CD4-positive, alpha-beta T cell treated with Interleukin-6 at 100 ng/mL for 8 hours (primary cell): ENCODE results near the gene ASTN2.

Source experiments
- DNase-seq: peaks from one replicate; pipeline ENCODE4 v3.0.0-alpha.2; 2020; ENCODE audit warnings: mixed read lengths, low spot score

ASTN2 gene

GRCh38 chr9:117415358-117415914, 579 bp upstream of the ASTN2 start:
- DNase-seq: no peak

GRCh38 chr9:117414220-117414905, 494 bp downstream of the ASTN2 start:
- DNase-seq: no peak

DNA sequence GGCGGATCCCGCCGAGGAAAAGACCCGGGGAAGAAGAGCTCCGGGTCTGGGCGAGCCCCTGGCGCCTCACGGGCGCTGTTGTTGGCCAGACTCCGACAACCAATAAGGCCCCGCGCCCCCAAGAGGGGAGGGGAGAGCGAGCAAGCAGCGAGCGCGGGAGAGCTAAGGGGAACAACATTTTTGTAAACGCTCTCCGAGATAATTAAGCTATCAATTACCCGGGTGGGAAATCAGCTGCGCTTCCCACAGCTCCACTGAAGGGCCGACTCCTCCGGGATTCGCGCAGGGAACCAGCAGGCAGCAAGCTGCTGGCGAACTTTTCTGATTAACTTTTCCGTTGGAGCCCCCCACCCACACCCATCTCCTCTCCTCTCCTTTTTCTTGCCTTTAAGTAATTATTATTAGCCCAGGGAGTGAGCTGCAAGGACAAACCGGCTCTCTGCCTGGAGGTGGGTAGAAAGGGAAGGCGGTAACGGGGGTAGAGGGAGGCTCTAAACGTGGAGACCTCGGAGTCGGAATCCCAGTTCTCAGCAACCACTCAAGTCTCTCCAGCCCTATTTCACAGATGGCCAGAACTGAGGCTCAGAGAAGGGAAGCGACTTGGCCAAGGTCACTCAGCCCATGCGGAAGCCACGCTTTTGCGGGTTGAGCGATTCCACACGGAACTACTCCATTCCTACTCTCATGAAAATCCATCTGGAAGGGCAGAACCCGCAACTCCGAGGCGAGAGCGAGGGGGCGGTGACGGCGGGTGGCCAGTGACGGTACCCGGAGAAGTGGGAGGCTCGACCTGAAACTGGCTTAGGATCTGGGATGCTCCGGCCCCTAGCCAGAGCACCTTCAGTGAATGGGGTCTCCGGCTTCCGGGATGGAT, 1.3 kb downstream of the ASTN2 start:
- DNase-seq: no peak

GRCh38 chr9:117412841-117413240, 2.0 kb downstream of the ASTN2 start:
- no peak for DNase-seq

GRCh38 chr9:117412006-117412715, 2.7 kb downstream of the ASTN2 start:
- no peak for DNase-seq

DNA sequence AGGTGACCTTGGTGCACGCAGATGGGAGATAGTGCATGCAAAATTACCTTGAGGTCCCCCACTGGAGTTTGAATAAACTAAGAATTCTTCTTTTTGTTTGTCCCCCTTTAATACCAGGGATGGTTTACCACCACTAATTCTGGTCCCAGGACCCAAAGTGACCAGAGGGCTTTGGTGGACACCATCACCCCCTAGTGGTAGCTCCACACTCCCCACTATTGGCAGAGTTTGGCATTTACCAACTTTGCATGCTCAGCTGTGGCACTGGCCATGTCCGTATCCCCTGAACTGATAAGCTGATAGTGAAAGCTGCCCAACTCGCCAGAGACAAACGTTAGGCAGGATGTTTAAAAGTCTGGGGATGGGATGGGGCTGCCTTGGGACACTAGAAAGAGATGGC, 3.3 kb downstream of the ASTN2 start:
- no peak for DNase-seq

GRCh38 chr9:117409321-117409720, 5.5 kb downstream of the ASTN2 start:
- DNase-seq: no peak

DNA sequence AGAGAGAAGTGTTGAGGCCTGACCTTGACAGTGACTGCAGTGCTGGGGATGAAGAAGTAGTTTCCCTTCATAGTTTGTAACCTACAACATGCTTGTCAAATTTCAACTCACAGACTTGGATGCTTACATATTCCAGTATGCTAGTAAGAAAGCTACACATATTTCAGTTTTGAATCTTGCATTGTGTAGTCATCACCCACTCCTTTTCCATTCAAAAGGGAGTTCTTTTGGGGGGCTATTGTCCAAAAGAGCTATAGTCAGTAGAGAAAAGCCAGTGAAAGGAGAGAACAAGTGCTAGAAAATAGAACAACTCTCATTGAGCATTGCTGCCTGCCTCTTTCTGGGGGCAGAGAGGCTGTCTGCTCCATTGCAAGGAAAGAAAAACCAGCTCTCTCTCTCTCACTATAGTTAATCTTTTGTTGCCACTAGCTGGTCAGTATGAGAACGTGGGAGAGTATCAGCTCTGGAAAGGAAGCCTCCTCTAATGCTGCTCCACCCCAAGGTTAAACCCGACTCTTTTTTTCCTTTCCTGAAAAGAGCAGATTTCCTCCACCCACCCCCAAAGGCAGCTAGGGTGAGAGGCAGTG, 7.3 kb downstream of the ASTN2 start:
- no peak for DNase-seq

- DNase-seq: no peak
Observed at GRCh38 chr9:117405950-117406705, 8.7 kb downstream of the ASTN2 start.

DNA sequence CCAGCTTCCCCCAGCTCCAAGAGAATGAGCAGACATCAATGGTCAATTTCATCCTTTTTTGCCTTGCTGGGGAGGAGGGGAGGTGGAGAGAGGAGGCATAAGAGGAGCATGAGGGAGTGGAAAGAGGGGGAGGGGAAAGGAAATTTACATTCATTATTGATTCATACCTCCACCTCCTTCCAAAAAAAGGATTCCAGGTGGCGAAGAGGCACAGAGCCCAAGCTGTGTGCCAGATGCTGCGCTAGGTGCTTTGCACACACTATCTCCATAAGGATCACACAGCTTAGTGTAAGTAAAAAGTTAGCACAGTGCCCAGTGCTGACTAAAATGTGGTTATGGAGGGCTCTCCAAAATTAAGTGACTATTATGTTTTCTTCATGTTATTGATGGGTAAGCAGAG, 11.0 kb downstream of the ASTN2 start:
- no peak for DNase-seq

- DNase-seq: no peak
Observed at GRCh38 chr9:117403403-117403811, 11.4 kb downstream of the ASTN2 start.

GRCh38 chr9:117400171-117400570, 14.7 kb downstream of the ASTN2 start:
- DNase-seq: no peak

GRCh38 chr9:117395151-117395650, 19.7 kb downstream of the ASTN2 start:
- no peak for DNase-seq

DNA sequence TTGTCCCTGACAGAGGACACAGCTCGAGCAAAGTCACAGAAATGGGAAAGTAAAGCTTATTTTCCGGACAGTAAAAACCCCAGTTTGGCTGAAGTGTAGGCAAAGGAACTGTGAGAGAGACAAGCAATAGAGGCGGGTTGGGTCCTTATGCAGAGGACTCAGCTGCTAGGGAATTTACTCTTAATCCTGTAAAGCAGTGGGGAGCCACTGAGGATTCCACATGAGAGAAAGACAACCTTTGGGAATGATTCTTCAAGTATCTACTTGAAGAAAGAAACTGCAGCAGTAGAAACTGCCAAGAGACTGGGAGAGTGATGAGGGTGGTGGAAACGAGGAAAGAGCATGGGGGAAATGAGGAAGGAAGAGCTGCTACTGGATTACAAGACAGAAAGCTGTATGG, 20.2 kb downstream of the ASTN2 start:
- no peak for DNase-seq

DNA sequence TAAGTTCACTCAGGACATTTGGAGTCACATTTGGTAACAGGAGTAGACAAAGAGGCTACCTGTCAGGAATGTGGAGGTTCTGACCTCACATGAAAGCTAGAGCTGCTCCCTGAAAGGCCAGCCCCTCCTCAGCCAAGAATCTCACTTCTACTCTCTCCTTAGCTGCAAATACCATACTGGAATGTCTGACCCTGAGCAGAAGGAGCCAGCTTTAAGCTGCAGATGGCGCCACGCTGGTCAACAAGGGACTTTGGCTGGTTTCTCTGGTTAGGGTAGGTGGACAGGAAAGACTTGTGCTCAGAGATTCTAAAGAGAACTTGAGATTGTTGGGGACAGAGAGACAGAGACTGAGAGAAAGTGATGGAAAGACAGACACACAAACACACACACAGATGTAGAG, 21.9 kb downstream of the ASTN2 start:
- DNase-seq: no peak

DNA sequence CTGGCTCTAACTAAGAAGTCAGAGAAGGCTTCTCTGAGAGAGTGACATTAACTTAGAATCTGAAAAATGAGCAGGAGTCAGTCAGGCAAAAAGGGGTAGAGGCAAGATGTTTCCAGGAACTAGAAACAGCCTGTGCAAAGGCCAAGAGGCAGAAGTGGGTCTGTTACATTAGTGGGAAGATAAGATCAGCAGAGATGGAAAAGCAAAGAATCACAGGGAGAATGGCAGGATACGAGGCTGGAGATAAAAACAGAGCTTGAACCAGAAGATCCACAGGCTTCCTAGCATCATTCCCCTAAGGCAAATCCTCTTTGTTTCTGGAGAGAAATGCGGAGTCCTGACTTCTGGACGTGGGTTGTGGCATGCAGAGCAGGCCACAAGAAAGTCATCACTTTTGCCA, 27.4 kb downstream of the ASTN2 start:
- DNase-seq: no peak

DNA sequence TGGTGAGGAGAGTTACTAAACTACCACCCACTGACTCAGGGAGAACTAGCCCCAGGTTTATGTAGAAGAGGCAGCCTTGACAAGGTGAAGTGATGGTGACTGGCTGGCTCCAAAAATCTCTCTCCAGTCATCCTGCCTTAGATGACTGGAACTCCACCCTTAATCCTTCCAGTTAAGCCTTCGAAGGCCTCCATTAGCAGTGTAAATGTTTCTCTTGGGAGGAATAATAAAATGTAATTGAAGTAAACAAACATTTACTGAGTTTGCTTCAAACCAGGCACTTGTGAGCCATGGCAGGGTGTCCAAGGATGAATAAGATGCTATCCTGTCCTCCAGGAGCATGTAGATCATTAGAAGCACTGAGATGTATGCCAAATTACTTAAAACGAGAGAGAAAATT, 35.5 kb downstream of the ASTN2 start:
- DNase-seq: no peak

DNA sequence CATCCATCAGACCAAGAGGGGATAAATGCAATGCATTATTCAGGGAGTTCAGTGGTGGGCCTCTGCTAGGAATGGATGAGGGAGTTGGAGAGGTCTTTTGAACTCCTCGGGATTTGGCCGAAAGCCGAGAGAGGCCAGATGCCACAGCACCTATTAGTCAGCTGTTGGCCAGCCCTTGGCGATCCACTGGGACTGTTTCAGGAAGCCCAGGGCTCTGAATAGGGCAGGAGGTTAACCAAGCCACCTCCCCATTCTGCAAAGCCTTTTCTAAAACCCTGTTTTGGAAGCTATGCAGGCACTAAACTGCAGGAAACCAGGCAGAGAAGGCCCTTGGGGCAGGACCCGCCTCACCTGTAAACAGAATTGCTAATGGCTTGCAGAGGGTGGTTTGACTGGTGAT, 37.8 kb downstream of the ASTN2 start:
- DNase-seq: no peak

GRCh38 chr9:117375956-117376355, 38.9 kb downstream of the ASTN2 start:
- no peak for DNase-seq

DNA sequence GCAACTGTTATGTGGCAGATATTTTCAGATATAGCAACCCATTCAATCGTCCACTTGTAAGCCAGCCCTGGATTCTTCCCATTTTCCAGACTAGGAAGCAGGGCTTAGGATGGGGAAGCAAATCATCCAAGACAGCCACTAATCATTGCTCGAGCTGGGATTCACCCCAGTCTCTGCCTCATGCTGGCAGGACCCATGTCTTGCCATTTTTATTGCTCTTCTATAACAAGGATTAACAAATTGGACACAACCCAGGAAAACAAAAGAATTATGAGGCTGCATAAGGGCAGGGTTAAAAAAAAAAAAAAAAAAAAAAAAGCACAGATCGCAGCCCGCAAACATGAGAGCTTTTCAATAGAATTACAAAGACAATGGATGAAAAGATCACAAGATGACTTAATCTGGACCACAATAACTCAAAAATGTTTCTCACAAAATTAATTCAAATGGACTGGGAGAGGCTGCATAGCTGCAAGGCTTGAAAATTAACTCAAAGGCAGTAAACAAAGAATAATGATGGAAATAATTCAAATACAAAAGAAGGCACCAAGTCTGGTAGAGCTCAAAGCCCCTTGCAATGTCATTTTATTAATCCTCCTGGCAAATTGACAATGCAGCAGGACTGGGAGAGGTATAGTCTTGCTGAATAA, 40.7 kb downstream of the ASTN2 start:
- DNase-seq: no peak
